ENCODE measurements around the gene PRPF39. TPM values are rescaled to one million over a fixed set of nuclear protein-coding genes. Genes with fewer than 3 reads are reported as not detected.

PRPF39 gene
- total and polyA plus RNA-seq, 8 donors, result 7.5 to 148 (median 31.8) TPM

DNA sequence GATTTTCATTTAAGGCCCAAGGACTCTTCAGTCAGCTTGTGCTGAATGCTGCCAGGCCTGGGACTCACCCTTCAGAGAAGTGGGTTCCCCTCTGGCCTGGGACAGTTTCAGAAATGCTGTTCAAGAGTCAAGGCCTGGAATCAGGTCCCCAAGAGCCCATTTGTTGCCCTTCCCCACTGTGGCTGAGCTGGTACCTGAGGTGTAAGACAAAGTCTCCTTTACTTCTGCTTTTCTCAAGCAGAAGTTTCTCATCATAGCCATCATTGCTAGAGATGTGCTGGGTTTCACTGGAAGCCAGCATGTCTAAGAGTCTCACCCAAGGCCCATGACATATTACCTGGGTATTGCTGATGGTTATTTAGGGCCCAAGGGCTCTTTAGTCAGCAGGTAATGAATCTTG is 60.7 kb downstream of the PRPF39 start:
- Histone ChIP-seq H3K9me3 (no peaks in the 10 kb centered on the region), H3K27me3 (no peaks in the 10 kb centered on the region), H3K36me3 (peaks cover 0 to 4% (median 3%) of the 10 kb centered on the region in 4 donors), H3K27ac (no peak overlapping the region), H3K4me1 (no peaks in the 10 kb centered on the region), H3K4me3 (no peak overlapping the region)
- no peak for DNase-seq
- no peak for TF ChIP-seq EP300 (IDR thresholded peaks at IDR 0.05)
- TF ChIP-seq POLR2AphosphoS5 (IDR thresholded peaks at IDR 0.05), result no peak
- no peak for TF ChIP-seq POLR2A (IDR thresholded peaks at IDR 0.05)
- no peak for TF ChIP-seq CTCF (IDR thresholded peaks at IDR 0.05)
- intact Hi-C loops (cut with DNase I; ENCODE audit: low total_unique reads), result no loop called here

- no peak for DNase-seq
- 89 to 95% (median 90%) methylated on average over 3 of the region's 3 CpGs for WGBS, 5 donors
- no peaks in the 10 kb centered on the region for H3K4me1 ChIP-seq
These were observed 61.3 kb downstream of the PRPF39 start for GRCh38 chr14:45145214-45145613.

GRCh38 chr14:45149602-45150001 is 65.7 kb downstream of the PRPF39 start:
- no peak for DNase-seq
- no peak for TF ChIP-seq POLR2AphosphoS5 (IDR thresholded peaks at IDR 0.05)
- no peak for TF ChIP-seq CTCF (IDR thresholded peaks at IDR 0.05)
- TF ChIP-seq EP300 (IDR thresholded peaks at IDR 0.05), result no peak
- TF ChIP-seq POLR2A (IDR thresholded peaks at IDR 0.05), result no peak
- no peak overlapping the region for H3K4me3 ChIP-seq
- no peaks in the 10 kb centered on the region for H3K4me1 ChIP-seq
- no peaks in the 10 kb centered on the region for H3K9me3 ChIP-seq
- no peaks in the 10 kb centered on the region for H3K27me3 ChIP-seq
- intact Hi-C loops (cut with DNase I; ENCODE audit: low total_unique reads), result no loop called here
- WGBS, 5 donors, result 92 to 97% (median 93%) methylated on average over 3 of the region's 3 CpGs
- peaks cover 0 to 7% (median 6%) of the 10 kb centered on the region in 4 donors for H3K36me3 ChIP-seq
- H3K27ac ChIP-seq, result no peak overlapping the region

More at GRCh38 chr14:45145214-45145613, 61.3 kb downstream of the PRPF39 start:
- no peaks in the 10 kb centered on the region for H3K27me3 ChIP-seq
- H3K4me3 ChIP-seq, result no peak overlapping the region
- no peak overlapping the region for H3K27ac ChIP-seq
- intact Hi-C loops (cut with DNase I; ENCODE audit: low total_unique reads), result no loop called here
- H3K9me3 ChIP-seq, result no peaks in the 10 kb centered on the region
- TF ChIP-seq POLR2AphosphoS5 (IDR thresholded peaks at IDR 0.05), result no peak
- TF ChIP-seq CTCF (IDR thresholded peaks at IDR 0.05), result no peak
- TF ChIP-seq POLR2A (IDR thresholded peaks at IDR 0.05), result no peak
- TF ChIP-seq EP300 (IDR thresholded peaks at IDR 0.05), result no peak
- peaks cover 0 to 6% (median 3%) of the 10 kb centered on the region in 4 donors for H3K36me3 ChIP-seq

GRCh38 chr14:45150386-45150890 is 66.5 kb downstream of the PRPF39 start:
- WGBS, 5 donors, result 83 to 95% (median 93%) methylated on average over 4 of the region's 4 CpGs
- no peaks in the 10 kb centered on the region for H3K4me1 ChIP-seq
- no peak overlapping the region for H3K4me3 ChIP-seq
- intact Hi-C loops (cut with DNase I; ENCODE audit: low total_unique reads), result no loop called here
- H3K27me3 ChIP-seq, result no peaks in the 10 kb centered on the region
- DNase-seq, result no peak
- H3K27ac ChIP-seq, result no peak overlapping the region
- no peaks in the 10 kb centered on the region for H3K9me3 ChIP-seq
- no peak for TF ChIP-seq EP300 (IDR thresholded peaks at IDR 0.05)
- TF ChIP-seq POLR2AphosphoS5 (IDR thresholded peaks at IDR 0.05), result no peak
- no peak for TF ChIP-seq CTCF (IDR thresholded peaks at IDR 0.05)
- no peak for TF ChIP-seq POLR2A (IDR thresholded peaks at IDR 0.05)
- H3K36me3 ChIP-seq, result peaks cover 0 to 7% (median 6%) of the 10 kb centered on the region in 4 donors
